Spleen (tissue), 7 donors: ENCODE data around the gene PPIL6.

Experiments used
- CTCF ChIP-seq, 11 experiments: fragments of 200-600 bp in 7 of 11; fragments of 450-650 bp in 4 of 11; sonication (generic) in 4 of 11; IDR thresholded peaks in 8 of 11; conservative IDR thresholded peaks in 3 of 11; 1 replicate in 7 of 11; 2 replicates in 4 of 11; pipeline versions ENCODE4 v1.4.0 to v1.8.0; 2016 to 2021; ENCODE audit warnings: antibody characterized with exemption in 11 of 11, inconsistent platforms in 4 of 11, mild to moderate bottlenecking in 1 of 11
- POLR2A ChIP-seq, 3 donors: fragments of 450-650 bp; IDR thresholded peaks; one replicate each; pipeline ENCODE4 v1.5.1; 2017; ENCODE audit warnings: antibody characterized with exemption in 3 of 3, mild to moderate bottlenecking in 1 of 3
- POLR2AphosphoS5 ChIP-seq, 3 donors: sonication (generic); formaldehyde crosslinking; IDR thresholded peaks; one replicate each; pipeline ENCODE4 v1.5.1; 2017; ENCODE audit warnings: antibody characterized with exemption in 3 of 3
- donor health status: DM: no; HTN: no; CAD: no; lungs with moderate emphysema.
- donor health status: DM: no; HTN: no; CAD: no.
- donor health status: DM: no; HTN: no; CAD: no.

- no peak for TF ChIP-seq POLR2A (IDR thresholded peaks at IDR 0.05)
- no peak for TF ChIP-seq POLR2AphosphoS5 (IDR thresholded peaks at IDR 0.05)
- no peak for TF ChIP-seq CTCF (IDR thresholded peaks at IDR 0.05 in 8 of 11, conservative IDR thresholded peaks at IDR 0.05 in 3 of 11)
These were observed 11.8 kb upstream of the PPIL6 start for GRCh38 chr6:109452181-109452580.
